VCaP (cell line): ENCODE data around the gene MYL12A.
"Not testable (repeated sequence)": the region's sequence is repeated elsewhere in the genome, so short reads cannot be mapped to it uniquely, and the experiment has no call there.

Experiments used
- H3K27ac ChIP-seq: fragments of 450-650 bp; 2 replicates; pipeline ENCODE4 v1.5.1; 2017
- CTCF ChIP-seq: fragments of 450-650 bp; conservative IDR thresholded peaks from 2 replicates; pipeline ENCODE4 v1.5.1; 2017; ENCODE audit warnings: mild to moderate bottlenecking, moderate library complexity

Gene MYL12A

GRCh38 chr18:3219631-3220335 lies 27.8 kb upstream of the MYL12A start, which contains the start of gene MYOM1:
TSS of gene MYOM1 (minus strand) at chr18:3219968. CDS start at chr18:3215223, 4,745 bp downstream.
- H3K27ac ChIP-seq = no peak within 1 kb of the TSS
- TF ChIP-seq CTCF = no peak

GRCh38 chr18:3220868-3221267 lies 26.7 kb upstream of the MYL12A start:
- not testable (repeated sequence) for H3K27ac ChIP-seq

DNA sequence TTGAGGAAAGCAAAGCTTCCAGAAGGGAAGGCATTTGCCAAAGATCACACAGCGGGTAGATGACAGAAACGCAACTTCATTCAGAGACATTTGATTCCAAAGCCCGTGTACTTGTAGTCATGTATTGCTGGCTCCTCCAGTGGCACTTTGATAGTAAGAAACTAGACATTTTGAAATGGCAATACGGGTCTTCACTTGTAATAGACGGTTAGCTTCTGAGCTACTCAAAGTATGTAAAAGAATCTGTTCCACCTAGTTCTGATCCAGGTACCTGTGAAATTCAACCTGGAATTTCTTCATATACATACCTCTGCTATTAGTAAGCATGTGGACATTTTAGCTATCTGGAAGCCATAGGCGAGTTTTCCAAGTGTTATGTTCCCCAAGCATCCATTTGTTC lies 26.1 kb upstream of the MYL12A start:
- H3K27ac ChIP-seq = no peak overlapping the region
- no peak for TF ChIP-seq CTCF

DNA sequence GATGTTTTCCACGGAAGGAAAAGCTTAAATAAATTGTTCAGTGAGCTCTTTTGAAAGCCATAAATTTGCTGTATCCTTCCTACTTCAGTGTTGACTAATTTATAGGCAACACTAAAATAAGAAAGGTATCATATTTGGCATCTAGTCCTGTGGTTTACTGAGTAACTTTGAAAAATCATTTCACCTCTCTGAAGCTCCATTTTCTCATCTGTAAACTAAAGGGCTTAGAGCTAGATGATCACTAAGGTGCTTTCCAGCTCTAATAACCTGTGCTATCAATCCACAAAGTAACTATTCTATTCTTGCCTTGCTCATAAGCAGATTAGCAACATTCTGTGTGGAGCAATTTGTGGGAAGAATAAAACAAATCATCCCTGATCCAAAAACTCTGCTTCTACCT lies 24.2 kb upstream of the MYL12A start:
- no peak for TF ChIP-seq CTCF
- no peak overlapping the region for H3K27ac ChIP-seq

DNA sequence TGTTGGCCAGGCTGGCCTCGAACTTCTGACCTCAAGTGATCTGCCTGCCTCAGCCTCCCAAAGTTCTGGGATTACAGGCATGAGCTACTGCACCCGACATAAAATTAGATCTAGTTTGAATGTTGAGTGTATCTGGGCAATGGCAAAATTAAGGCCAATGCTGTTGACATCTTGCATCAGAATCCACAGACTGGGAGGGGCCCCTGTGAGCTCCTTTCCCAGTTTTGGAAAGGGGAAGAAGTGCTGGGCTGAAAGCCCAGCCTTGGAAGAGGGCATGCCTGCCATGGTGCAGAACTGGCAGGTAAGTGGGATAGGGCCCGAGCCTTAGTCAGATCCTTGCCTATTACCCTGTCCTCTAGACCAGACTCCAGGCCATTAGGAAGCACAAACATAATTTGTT lies 23.4 kb upstream of the MYL12A start:
- no peak for TF ChIP-seq CTCF
- H3K27ac ChIP-seq = no peak overlapping the region

GRCh38 chr18:3225588-3225987 lies 22.0 kb upstream of the MYL12A start:
- no peak overlapping the region for H3K27ac ChIP-seq
- no peak for TF ChIP-seq CTCF

DNA sequence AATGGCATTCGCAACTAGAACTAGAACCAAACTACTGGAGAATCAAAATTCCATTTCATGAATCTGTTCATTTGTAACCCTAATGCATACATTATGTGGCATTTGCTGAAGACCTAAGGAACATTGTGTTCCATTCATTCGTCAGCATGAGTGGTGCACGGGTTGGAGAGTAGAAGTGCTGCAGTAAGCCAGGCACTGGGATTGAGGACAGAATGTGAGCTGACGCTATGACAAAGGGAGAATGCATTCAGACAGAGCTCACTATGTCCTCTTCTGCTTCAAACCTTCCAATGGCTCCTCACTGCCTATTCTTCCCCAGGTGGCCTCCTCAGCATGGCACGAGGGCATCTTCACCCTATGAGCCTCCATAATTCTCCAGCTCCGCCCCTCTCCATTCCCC lies 21.6 kb upstream of the MYL12A start:
- no peak for TF ChIP-seq CTCF
- no peak overlapping the region for H3K27ac ChIP-seq
